GM23338 (cell line): ENCODE results near the gene SIMC1. TPM values are rescaled to one million over a fixed set of nuclear protein-coding genes. Genes with fewer than 3 reads are reported as not detected.
A peak's percentile ranks its signal among the peaks of the same experiment; 100 is the strongest.

Experiments
- ATAC-seq: fragments of 200-7000 bp; cut with Tn5 transposase; 3 replicates; pipeline ENCODE4 v1.9.1; 2020
- DNase-seq: peaks from one replicate; pipeline ENCODE4 v3.0.0-alpha.2; 2015; ENCODE audit warnings: low spot score
- H2AFZ ChIP-seq: fragments of 200-600 bp; sonication (generic); 2 replicates; pipeline ENCODE4 v1.8.0; 2016; ENCODE audit warnings: antibody characterized with exemption, mild to moderate bottlenecking, moderate library complexity
- H3F3A ChIP-seq: fragments of 200-600 bp; sonication (generic); replicated peaks from 2 replicates; pipeline ENCODE4 v1.8.0; 2017; ENCODE audit warnings: antibody characterized with exemption, mixed run types, low read depth
- H3K27ac ChIP-seq: fragments of 200-600 bp; sonication (generic); 2 replicates; pipeline ENCODE4 v1.6.1; 2016; ENCODE audit warnings: low read depth
- H3K27me3 ChIP-seq: fragments of 200-600 bp; sonication (generic); 2 replicates; pipeline ENCODE4 v1.8.0; 2016; ENCODE audit warnings: mild to moderate bottlenecking, mixed run types, moderate library complexity; ENCODE audit not compliant: insufficient read depth
- H3K36me3 ChIP-seq: fragments of 200-600 bp; sonication (generic); 2 replicates; pipeline ENCODE4 v1.8.0; 2016; ENCODE audit warnings: mild to moderate bottlenecking; ENCODE audit not compliant: insufficient read depth
- H3K4me1 ChIP-seq: fragments of 200-600 bp; sonication (generic); 2 replicates; pipeline ENCODE4 v1.8.0; 2016; ENCODE audit warnings: mild to moderate bottlenecking, moderate library complexity; ENCODE audit not compliant: insufficient read depth
- H3K4me2 ChIP-seq: fragments of 200-600 bp; sonication (generic); 2 replicates; pipeline ENCODE4 v1.7.1; 2017; ENCODE audit warnings: mixed run types
- H3K4me3 ChIP-seq: fragments of 200-600 bp; sonication (generic); 2 replicates; pipeline ENCODE4 v1.6.1; 2016; ENCODE audit warnings: mixed run types
- H3K79me2 ChIP-seq: fragments of 200-600 bp; sonication (generic); replicated peaks from 2 replicates; pipeline ENCODE4 v1.8.0; 2017; ENCODE audit warnings: mild to moderate bottlenecking; ENCODE audit not compliant: insufficient read depth
- H3K9me2 ChIP-seq: fragments of 200-600 bp; sonication (generic); 2 replicates; pipeline ENCODE4 v1.8.0; 2017; ENCODE audit not compliant: insufficient read depth
- H4K20me1 ChIP-seq: fragments of 200-600 bp; sonication (generic); replicated peaks from 2 replicates; pipeline ENCODE4 v1.8.0; 2017; ENCODE audit warnings: mild to moderate bottlenecking; ENCODE audit not compliant: insufficient read depth
- H3K27ac Mint-ChIP-seq: 2 replicates; pipeline ENCODE4 v1.8.0; 2020; ENCODE audit warnings: inconsistent platforms, mild to moderate bottlenecking, moderate library complexity, mixed read lengths
- H3K27me3 Mint-ChIP-seq: 3 replicates; pipeline ENCODE4 v1.8.0; 2022; ENCODE audit warnings: low read depth, mild to moderate bottlenecking, moderate library complexity, mixed read lengths, inconsistent platforms; ENCODE audit not compliant: insufficient read depth, poor library complexity
- H3K36me3 Mint-ChIP-seq: 3 replicates; pipeline ENCODE4 v1.8.0; 2021; ENCODE audit warnings: low read depth, mild to moderate bottlenecking, inconsistent platforms, moderate library complexity, mixed read lengths
- H3K4me1 Mint-ChIP-seq: 3 replicates; pipeline ENCODE4 v1.8.0; 2020; ENCODE audit warnings: mild to moderate bottlenecking, inconsistent platforms, mixed read lengths
- H3K4me3 Mint-ChIP-seq: 3 replicates; pipeline ENCODE4 v1.8.0; 2021; ENCODE audit warnings: moderate library complexity, mild to moderate bottlenecking, inconsistent platforms, mixed read lengths
- H3K9me3 Mint-ChIP-seq: 3 replicates; pipeline ENCODE4 v1.8.0; 2020; ENCODE audit warnings: moderate library complexity, mild to moderate bottlenecking, inconsistent platforms, mixed read lengths
- EZH2phosphoT487 ChIP-seq: fragments of 200-600 bp; sonication (generic); IDR thresholded peaks from one replicate; pipeline ENCODE4 v1.8.1; 2018; ENCODE audit warnings: antibody characterized with exemption; ENCODE audit not compliant: unreplicated experiment
- NANOG ChIP-seq: IDR thresholded peaks from 2 replicates; pipeline ENCODE4 v1.6.1; 2016; ENCODE audit warnings: antibody characterized with exemption, borderline replicate concordance
- POLR2AphosphoS5 ChIP-seq: IDR thresholded peaks from 2 replicates; pipeline ENCODE4 v1.6.1; 2016; ENCODE audit warnings: antibody characterized with exemption, low read depth
- REST ChIP-seq: IDR thresholded peaks from one replicate; pipeline ENCODE4 v1.6.1; 2018; ENCODE audit warnings: antibody characterized with exemption; ENCODE audit not compliant: unreplicated experiment
- STAT1 ChIP-seq: IDR thresholded peaks from one replicate; pipeline ENCODE4 v1.6.1; 2016; ENCODE audit warnings: antibody characterized with exemption; ENCODE audit not compliant: unreplicated experiment
- ZNF114 ChIP-seq: fragments of 250-450 bp; sonication (Bioruptor Pico); IDR thresholded peaks from 2 replicates; pipeline ENCODE4 v1.5.0; 2020; ENCODE audit warnings: mild to moderate bottlenecking, moderate library complexity
- polyA plus RNA-seq: library from polyadenylated mRNA; unstranded; fragments of >200 nt; fragmentation: Nextera tagmentation; extraction: Ambion mirVana; gene quantifications from 2 replicates; pipeline ENCODE4 v1.2.1, GENCODE V29; 2016
- total RNA-seq: library from RNA; depleted of rRNA; stranded (reverse); fragments of >200 nt; shearing (Covaris generic); gene quantifications from 2 replicates; pipeline ENCODE4 v1.2.3, GENCODE V29; 2014

The SIMC1 gene
- total and polyA plus RNA-seq, 2 experiments from 2014 or later: 9.4 to 14.6 TPM

DNA sequence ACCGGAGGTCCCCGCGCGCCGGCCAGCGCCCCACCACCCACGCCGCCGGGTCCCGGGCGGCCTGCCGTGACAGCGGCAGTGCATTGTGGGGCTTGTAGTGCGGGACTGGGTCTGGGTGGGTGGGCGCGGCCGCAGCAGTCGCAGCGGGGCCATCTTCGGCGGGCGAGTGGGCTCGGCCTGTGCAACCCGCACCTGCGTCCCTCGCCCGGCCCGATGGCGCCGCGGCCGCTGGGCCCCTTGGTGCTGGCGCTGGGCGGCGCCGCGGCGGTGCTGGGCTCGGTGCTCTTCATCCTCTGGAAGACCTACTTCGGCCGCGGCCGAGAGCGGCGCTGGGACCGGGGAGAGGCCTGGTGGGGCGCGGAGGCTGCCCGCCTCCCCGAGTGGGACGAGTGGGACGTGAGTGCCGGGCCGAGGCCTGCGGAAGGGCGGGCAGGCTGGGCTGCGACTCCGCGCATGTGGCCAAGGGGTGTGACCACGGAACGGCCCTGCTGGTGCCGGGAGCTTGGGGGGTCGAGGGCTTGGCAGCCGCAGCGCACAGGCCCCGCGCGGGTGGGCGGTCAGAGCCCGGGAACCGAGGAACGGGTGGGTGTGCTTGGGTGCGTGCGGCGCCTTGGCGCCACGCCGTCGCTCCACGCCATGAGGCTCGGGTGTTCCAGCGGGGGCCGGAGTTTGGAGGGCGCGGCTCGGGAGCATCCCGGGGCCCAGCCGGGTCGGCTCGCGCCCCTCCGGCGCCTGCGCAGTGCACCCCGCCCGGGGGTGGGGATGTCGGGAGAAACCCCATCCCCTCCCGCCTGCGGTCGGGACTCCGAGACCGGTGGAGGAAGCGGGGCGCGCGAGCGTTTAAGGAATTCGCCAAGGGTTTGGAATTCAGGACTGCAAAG, 127.4 kb downstream of the SIMC1 start, which contains the start of gene ARL10:
Gene ARL10 (plus strand): TSS at position 137 of the 881 bp plus-strand sequence. CDS start 77 bp downstream, at position 214.
- peak; percentile 65 for DNase-seq
- Mint-ChIP-seq H3K27me3 (peaks cover 44% of the 10 kb centered on the region), H3K9me3 (no peaks in the 10 kb centered on the region), H3K4me3 (peak within 1 kb of the TSS; percentile 72), H3K27ac (no peak within 1 kb of the TSS), H3K36me3 (peaks cover 15% of the 10 kb centered on the region), H3K4me1 (peaks cover 3% of the 10 kb centered on the region; the same call in 2 of the 3 replicates)
- no peaks in the 10 kb centered on the region for H3K36me3 ChIP-seq
- peaks cover 5% of the 10 kb centered on the region; the same call in 1 of the 2 replicates for H4K20me1 ChIP-seq
- H3K27ac ChIP-seq: no peak within 1 kb of the TSS
- H3K4me3 ChIP-seq: peak within 1 kb of the TSS; percentile 83
- H3K4me1 ChIP-seq: peaks cover 3% of the 10 kb centered on the region; the same call in 1 of the 2 replicates
- peak; percentile 51 for ATAC-seq
- peaks cover 57% of the 10 kb centered on the region for H3K27me3 ChIP-seq
- peaks cover 6% of the 10 kb centered on the region for H3K79me2 ChIP-seq
- no peaks in the 10 kb centered on the region for H3K9me2 ChIP-seq
- peak within 1 kb of the TSS; percentile 96 for H2AFZ ChIP-seq
- TF ChIP-seq STAT1 (no peak), EZH2phosphoT487 (no peak), ZNF114 (no peak), REST (no peak), POLR2AphosphoS5 (peak; percentile 42; the same call in 1 of the 2 replicates), NANOG (no peak)
- peak within 1 kb of the TSS; percentile 88 for H3K4me2 ChIP-seq
- no peaks in the 10 kb centered on the region for H3F3A ChIP-seq

DNA sequence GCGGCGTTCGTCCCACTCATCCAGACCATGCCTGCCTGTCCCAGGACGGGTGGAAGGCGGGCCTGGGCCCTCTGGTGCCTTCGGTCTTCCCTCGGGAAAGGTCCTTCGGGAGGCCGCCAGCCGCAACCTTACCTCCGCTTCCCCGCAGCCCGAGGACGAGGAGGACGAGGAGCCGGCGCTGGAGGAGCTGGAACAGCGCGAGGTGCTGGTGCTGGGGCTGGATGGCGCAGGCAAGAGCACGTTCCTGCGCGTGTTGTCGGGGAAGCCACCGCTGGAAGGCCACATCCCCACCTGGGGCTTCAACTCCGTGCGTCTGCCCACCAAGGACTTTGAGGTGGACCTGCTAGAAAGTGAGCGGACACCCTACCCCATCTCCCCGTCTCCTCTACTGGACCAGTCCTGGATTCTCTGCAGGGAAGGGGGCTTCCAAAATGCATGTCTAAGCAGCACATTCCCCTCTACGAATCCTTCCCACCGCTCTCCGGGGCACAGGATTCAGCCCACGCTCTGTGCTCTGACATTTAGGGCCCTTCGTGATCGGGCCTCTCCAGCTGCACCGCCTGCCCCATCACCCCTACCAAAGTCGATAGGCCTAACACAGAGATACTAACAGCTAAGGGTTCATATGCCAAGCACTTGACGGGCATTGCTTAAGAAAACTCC, 128.1 kb downstream of the SIMC1 start:
- Mint-ChIP-seq H3K36me3 (peaks cover 15% of the 10 kb centered on the region), H3K27ac (no peak overlapping the region), H3K27me3 (peaks cover 44% of the 10 kb centered on the region), H3K4me3 (peak overlapping the region; percentile 72), H3K4me1 (peaks cover 3% of the 10 kb centered on the region; the same call in 2 of the 3 replicates), H3K9me3 (no peaks in the 10 kb centered on the region)
- no peak overlapping the region for H3K27ac ChIP-seq
- peak overlapping the region; percentile 83 for H3K4me3 ChIP-seq
- peak overlapping the region; percentile 96 for H2AFZ ChIP-seq
- DNase-seq (peak; percentile 83), ATAC-seq (peak; percentile 22)
- H3K27me3 ChIP-seq: peaks cover 57% of the 10 kb centered on the region
- TF ChIP-seq REST (no peak), ZNF114 (no peak), POLR2AphosphoS5 (no peak), NANOG (no peak)
- no peaks in the 10 kb centered on the region for H3F3A ChIP-seq
- no peaks in the 10 kb centered on the region for H3K9me2 ChIP-seq
- H3K36me3 ChIP-seq: no peaks in the 10 kb centered on the region
- H4K20me1 ChIP-seq: peaks cover 6% of the 10 kb centered on the region; the same call in 1 of the 2 replicates
- H3K4me2 ChIP-seq: peak overlapping the region; percentile 88
- no peaks in the 10 kb centered on the region for H3K79me2 ChIP-seq
- peaks cover 3% of the 10 kb centered on the region; the same call in 1 of the 2 replicates for H3K4me1 ChIP-seq
